ENCODE data around the gene TRIM8.

The TRIM8 gene

GRCh38 chr10:102621443-102622325 lies 22.6 kb upstream of the TRIM8 start:
- peaks cover 30% of the 10 kb centered on the region for H3K4me1 ChIP-seq (ENCODE audit: control insufficient read depth, insufficient read depth, low read depth, low read length)
- H4K8ac ChIP-seq (ENCODE audit: low read length): peak overlapping the region; percentile 56
- no peaks in the 10 kb centered on the region for H3K79me1 ChIP-seq (replicated peaks; ENCODE audit: low read length, poor library complexity, severe bottlenecking)
- peaks cover 28 to 52% of the 10 kb centered on the region in 2 experiments for H3K36me3 ChIP-seq (ENCODE audit: control insufficient read depth in 1 of 2, insufficient read depth in 2 of 2, low read depth in 1 of 2, low read length in 2 of 2)
- 81% methylated on average over 11 of the region's 13 CpGs for WGBS
- peak overlapping the region in 1 of 2 experiments; percentile 81 for H3K23ac ChIP-seq (ENCODE audit: low read length in 2 of 2)
- H2BK15ac ChIP-seq (ENCODE audit: low read depth, poor library complexity, severe bottlenecking): peak overlapping the region; percentile 61
- no peak overlapping the region for H3K4me2 ChIP-seq (ENCODE audit: low read length, poor library complexity, severe bottlenecking)
- H3K9ac ChIP-seq (ENCODE audit: low read length): peak overlapping the region; percentile 22
- no peaks in the 10 kb centered on the region for H3K27me3 ChIP-seq (ENCODE audit: control insufficient read depth in 1 of 2, insufficient read depth in 1 of 2, low read length in 2 of 2)
- H2BK12ac ChIP-seq (ENCODE audit: low read length in 2 of 2): peak overlapping the region; percentile 67 to 75
- H3K27ac ChIP-seq (ENCODE audit: low read length, poor library complexity, severe bottlenecking): no peak overlapping the region
- peak overlapping the region; percentile 10 to 56 for H3K4ac ChIP-seq (ENCODE audit: low read depth in 1 of 2, low read length in 2 of 2)
- no peak overlapping the region for H2BK120ac ChIP-seq (ENCODE audit: low read depth, low read length)
- no peak overlapping the region for H3K4me3 ChIP-seq (ENCODE audit: insufficient read depth in 1 of 2, low read depth in 1 of 2, low read length in 2 of 2)
- no peak for DNase-seq
- no peak overlapping the region for H2BK5ac ChIP-seq (ENCODE audit: low read depth, low read length, poor library complexity, severe bottlenecking)
- no peak overlapping the region for H2AK5ac ChIP-seq (ENCODE audit: low read length, severe bottlenecking)
- H3K9me3 ChIP-seq (ENCODE audit: control insufficient read depth, low read length): no peaks in the 10 kb centered on the region
- peak overlapping the region in 1 of 2 experiments; percentile 50 for H3K14ac ChIP-seq (ENCODE audit: low read length in 2 of 2)
- peak overlapping the region; percentile 28 to 37 for H3K18ac ChIP-seq (ENCODE audit: low read depth in 1 of 2, low read length in 2 of 2)
- H2AFZ ChIP-seq (ENCODE audit: low read depth, low read length): peak overlapping the region; percentile 3
- H4K91ac ChIP-seq (ENCODE audit: low read length): peak overlapping the region; percentile 78

DNA sequence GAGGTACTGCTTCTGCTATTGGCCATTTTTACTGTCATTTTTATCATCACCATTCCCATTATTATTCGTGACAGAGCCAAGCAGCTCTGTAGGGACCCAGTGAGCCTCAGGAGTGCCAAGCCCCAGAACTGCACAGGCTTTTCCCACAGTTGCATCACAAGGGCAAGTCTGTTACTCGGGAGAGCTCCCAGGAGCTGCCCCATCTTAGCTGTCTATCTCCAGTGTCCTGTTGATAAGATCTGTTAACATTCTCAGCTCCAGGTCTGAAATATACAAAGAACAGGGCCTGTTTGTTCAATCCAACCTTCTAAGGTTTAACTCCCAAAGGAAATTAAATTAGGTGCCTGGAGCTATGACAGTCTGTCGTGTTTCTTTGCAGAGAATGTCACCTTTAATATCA lies 20.2 kb upstream of the TRIM8 start:
- Histone ChIP-seq H3K27ac (ENCODE audit: low read length, poor library complexity, severe bottlenecking) (no peak overlapping the region), H4K8ac (ENCODE audit: low read length) (no peak overlapping the region), H3K18ac (ENCODE audit: low read depth in 1 of 2, low read length in 2 of 2) (no peak overlapping the region), H2BK120ac (ENCODE audit: low read depth, low read length) (no peak overlapping the region), H2BK12ac (ENCODE audit: low read length in 2 of 2) (no peak overlapping the region), H2BK5ac (ENCODE audit: low read depth, low read length, poor library complexity, severe bottlenecking) (no peak overlapping the region), H3K9me3 (ENCODE audit: control insufficient read depth, low read length) (no peaks in the 10 kb centered on the region), H3K4me1 (ENCODE audit: control insufficient read depth, insufficient read depth, low read depth, low read length) (peaks cover 48% of the 10 kb centered on the region), H3K4me2 (ENCODE audit: low read length, poor library complexity, severe bottlenecking) (no peak overlapping the region), H4K91ac (ENCODE audit: low read length) (no peak overlapping the region), H2AK5ac (ENCODE audit: low read length, severe bottlenecking) (no peak overlapping the region), H3K23ac (ENCODE audit: low read length in 2 of 2) (no peak overlapping the region), H2AFZ (ENCODE audit: low read depth, low read length) (no peak overlapping the region), H3K27me3 (ENCODE audit: control insufficient read depth in 1 of 2, insufficient read depth in 1 of 2, low read length in 2 of 2) (no peaks in the 10 kb centered on the region), H3K9ac (ENCODE audit: low read length) (no peak overlapping the region), H3K14ac (ENCODE audit: low read length in 2 of 2) (no peak overlapping the region), H3K4me3 (ENCODE audit: insufficient read depth in 1 of 2, low read depth in 1 of 2, low read length in 2 of 2) (no peak overlapping the region), H2BK15ac (ENCODE audit: low read depth, poor library complexity, severe bottlenecking) (no peak overlapping the region), H3K4ac (ENCODE audit: low read depth in 1 of 2, low read length in 2 of 2) (no peak overlapping the region), H3K79me1 (replicated peaks; ENCODE audit: low read length, poor library complexity, severe bottlenecking) (no peaks in the 10 kb centered on the region), H3K36me3 (ENCODE audit: control insufficient read depth in 1 of 2, insufficient read depth in 2 of 2, low read depth in 1 of 2, low read length in 2 of 2) (peaks cover 9 to 34% of the 10 kb centered on the region in 2 experiments)
- no peak for DNase-seq
- WGBS: 87% methylated on average over 3 of the region's 3 CpGs

- Histone ChIP-seq H3K14ac (ENCODE audit: low read length in 2 of 2) (peak overlapping the region in 1 of 2 experiments; percentile 71), H4K8ac (ENCODE audit: low read length) (peak overlapping the region; percentile 20), H2BK12ac (ENCODE audit: low read length in 2 of 2) (peak overlapping the region in 1 of 2 experiments; percentile 38)
These were observed 19.3 kb upstream of the TRIM8 start for GRCh38 chr10:102624751-102625645.

More at GRCh38 chr10:102624751-102625645, 19.3 kb upstream of the TRIM8 start:
- no peaks in the 10 kb centered on the region for H3K79me1 ChIP-seq (replicated peaks; ENCODE audit: low read length, poor library complexity, severe bottlenecking)
- H2AFZ ChIP-seq (ENCODE audit: low read depth, low read length): no peak overlapping the region
- H3K27me3 ChIP-seq (ENCODE audit: control insufficient read depth in 1 of 2, insufficient read depth in 1 of 2, low read length in 2 of 2): no peaks in the 10 kb centered on the region
- H4K91ac ChIP-seq (ENCODE audit: low read length): no peak overlapping the region
- H2BK5ac ChIP-seq (ENCODE audit: low read depth, low read length, poor library complexity, severe bottlenecking): no peak overlapping the region
- no peak overlapping the region for H3K23ac ChIP-seq (ENCODE audit: low read length in 2 of 2)
- H2AK5ac ChIP-seq (ENCODE audit: low read length, severe bottlenecking): no peak overlapping the region
- no peaks in the 10 kb centered on the region for H3K9me3 ChIP-seq (ENCODE audit: control insufficient read depth, low read length)
- H2BK15ac ChIP-seq (ENCODE audit: low read depth, poor library complexity, severe bottlenecking): no peak overlapping the region
- H3K4ac ChIP-seq (ENCODE audit: low read depth in 1 of 2, low read length in 2 of 2): peak overlapping the region in 1 of 2 experiments; percentile 1
- H3K4me1 ChIP-seq (ENCODE audit: control insufficient read depth, insufficient read depth, low read depth, low read length): peaks cover 50% of the 10 kb centered on the region
- peak overlapping the region; percentile 9 to 46 for H3K18ac ChIP-seq (ENCODE audit: low read depth in 1 of 2, low read length in 2 of 2)
- no peak overlapping the region for H2BK120ac ChIP-seq (ENCODE audit: low read depth, low read length)
- H3K27ac ChIP-seq (ENCODE audit: low read length, poor library complexity, severe bottlenecking): no peak overlapping the region
- no peak overlapping the region for H3K9ac ChIP-seq (ENCODE audit: low read length)
- no peak overlapping the region for H3K4me2 ChIP-seq (ENCODE audit: low read length, poor library complexity, severe bottlenecking)
- DNase-seq: no peak
- peaks cover 8 to 25% of the 10 kb centered on the region in 2 experiments for H3K36me3 ChIP-seq (ENCODE audit: control insufficient read depth in 1 of 2, insufficient read depth in 2 of 2, low read depth in 1 of 2, low read length in 2 of 2)
- H3K4me3 ChIP-seq (ENCODE audit: insufficient read depth in 1 of 2, low read depth in 1 of 2, low read length in 2 of 2): no peak overlapping the region
- WGBS: 86% methylated on average over 12 of the region's 12 CpGs

Measured in mesenchymal stem cell (in vitro differentiated cells and primary cell).